GM21381 (cell line): ENCODE results near the gene SMOC2.

ENCODE experiments used
- ATAC-seq: cut with Tn5 transposase; IDR thresholded peaks from one replicate; pipeline ENCODE4 v1.9.1; 2021; ENCODE audit warnings: mild to moderate bottlenecking, moderate library complexity; ENCODE audit not compliant: unreplicated experiment

Gene SMOC2

GRCh38 chr6:168479421-168479820 lies 38.4 kb downstream of the SMOC2 start:
- no peak for ATAC-seq

- no peak for ATAC-seq
Observed at GRCh38 chr6:168480481-168480880, 39.5 kb downstream of the SMOC2 start.

DNA sequence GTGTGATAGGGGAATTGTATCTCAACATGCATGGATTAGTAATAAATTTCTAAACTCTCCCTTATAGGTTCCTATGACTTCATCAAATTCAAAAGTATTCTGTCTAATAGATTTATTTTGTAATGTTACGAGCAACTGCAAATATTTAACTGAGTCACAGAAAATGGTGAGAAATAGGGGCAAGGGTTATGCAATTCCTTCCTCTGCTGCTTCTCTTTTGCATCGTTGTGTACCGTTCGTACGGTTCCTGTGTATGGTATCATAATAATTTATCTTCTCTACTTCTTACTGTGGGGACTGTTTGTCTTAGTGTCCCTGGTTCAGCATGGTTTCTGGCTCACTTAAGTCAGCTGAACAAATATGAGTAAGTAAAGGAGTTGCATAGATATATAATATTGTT lies 44.8 kb downstream of the SMOC2 start:
- no peak for ATAC-seq

DNA sequence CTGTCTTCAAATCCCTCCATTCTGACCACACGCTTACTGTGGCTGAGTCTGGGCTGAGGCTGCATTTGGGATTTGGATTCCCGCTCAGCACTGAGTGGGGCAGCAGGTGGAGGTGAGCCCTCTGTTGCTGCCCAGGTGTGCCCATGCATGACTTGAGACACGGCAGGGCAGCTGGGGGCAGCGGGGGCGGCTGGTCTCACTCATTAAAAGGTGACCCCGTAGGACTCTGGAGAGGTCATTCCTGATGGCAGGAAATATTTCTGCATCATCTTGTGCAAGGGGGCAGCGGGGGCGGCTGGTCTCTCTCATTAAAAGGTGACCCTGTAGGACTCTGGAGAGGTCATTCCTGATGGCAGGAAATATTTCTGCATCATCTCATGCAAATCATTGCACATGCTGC lies 49.8 kb downstream of the SMOC2 start:
- no peak for ATAC-seq

DNA sequence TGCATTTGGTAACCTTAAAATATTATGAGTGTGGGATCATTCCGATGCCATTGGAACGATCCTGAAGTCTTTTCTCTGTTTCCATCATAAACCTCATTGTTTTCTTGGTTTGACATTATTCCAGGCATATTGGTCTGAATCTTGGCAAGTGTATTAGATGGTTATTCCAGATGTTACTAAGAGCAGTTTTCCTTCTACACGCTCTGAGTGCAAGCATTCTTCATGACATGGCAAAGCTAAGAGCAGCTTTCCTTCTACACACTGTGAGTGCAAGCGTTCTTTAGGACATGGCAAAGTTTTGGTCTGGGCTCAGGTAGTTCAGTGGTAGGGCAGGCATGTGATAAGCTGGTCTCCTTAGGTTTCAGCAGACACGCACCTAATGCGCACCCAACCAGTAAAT lies 53.0 kb downstream of the SMOC2 start:
- ATAC-seq: no peak

GRCh38 chr6:168494726-168495125 lies 53.7 kb downstream of the SMOC2 start:
- no peak for ATAC-seq

GRCh38 chr6:168495133-168495532 lies 54.1 kb downstream of the SMOC2 start:
- no peak for ATAC-seq

DNA sequence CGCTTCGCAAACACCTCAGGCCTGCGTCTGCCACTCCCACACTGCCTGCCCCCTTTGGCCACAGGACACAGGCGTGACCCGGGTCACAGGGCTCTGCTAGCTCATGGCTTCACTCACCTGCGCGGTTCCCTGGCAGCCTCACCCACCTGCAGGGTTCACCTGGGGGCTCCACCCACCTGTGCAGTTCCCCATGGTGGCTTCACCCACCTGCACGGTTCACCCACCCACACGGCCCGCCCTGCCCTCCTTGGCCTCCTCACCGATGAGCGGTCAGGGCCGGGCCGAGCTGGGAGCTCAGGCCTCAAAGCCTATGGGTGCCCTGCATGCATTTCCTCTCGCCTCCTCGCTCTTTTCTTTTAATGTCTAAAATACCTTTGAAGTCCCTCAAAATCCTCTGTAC lies 54.7 kb downstream of the SMOC2 start:
- ATAC-seq: no peak

DNA sequence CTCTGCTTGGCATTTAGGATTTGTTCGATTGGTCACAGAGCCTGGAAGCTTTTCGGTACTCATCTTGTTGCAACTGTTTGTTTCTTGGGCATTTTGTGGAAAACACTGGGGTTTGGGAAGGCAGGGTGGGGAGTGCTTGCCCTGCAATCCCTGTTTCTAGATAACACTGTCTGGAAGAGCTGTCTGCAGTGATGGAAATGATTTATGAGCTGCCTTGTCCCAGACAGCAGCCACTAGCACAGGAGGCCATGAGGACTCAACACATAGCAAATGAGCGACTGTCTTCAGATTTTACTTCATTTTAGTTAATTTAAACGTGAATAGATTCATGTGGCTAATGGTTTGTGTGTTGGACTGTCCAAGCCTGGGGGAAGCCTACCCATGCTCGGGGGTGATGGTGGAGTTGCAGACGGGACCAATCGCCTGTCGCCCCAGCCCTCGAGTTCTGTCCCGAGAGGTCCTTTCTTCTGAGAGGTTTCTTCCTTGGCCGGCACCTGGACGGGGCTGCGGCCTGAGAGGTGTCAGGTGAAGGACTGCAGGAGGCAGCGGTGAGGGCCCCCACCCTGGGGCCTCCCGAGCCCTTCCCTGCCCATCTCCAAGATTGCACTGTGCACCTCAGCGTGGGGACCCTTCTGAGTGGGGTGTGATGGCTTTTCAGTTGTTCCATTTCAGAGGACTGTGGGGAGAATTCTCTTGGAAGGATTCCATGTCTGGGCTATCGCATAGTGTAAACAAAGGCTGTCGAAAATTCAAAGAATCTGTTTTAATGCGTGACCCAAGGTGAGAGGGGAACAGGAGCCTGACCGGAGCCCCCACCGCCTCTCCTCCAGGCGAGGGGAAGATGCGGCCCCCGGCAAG lies 55.4 kb downstream of the SMOC2 start:
- no peak for ATAC-seq

- ATAC-seq: no peak
Observed at GRCh38 chr6:168496997-168497331, 56.0 kb downstream of the SMOC2 start.

DNA sequence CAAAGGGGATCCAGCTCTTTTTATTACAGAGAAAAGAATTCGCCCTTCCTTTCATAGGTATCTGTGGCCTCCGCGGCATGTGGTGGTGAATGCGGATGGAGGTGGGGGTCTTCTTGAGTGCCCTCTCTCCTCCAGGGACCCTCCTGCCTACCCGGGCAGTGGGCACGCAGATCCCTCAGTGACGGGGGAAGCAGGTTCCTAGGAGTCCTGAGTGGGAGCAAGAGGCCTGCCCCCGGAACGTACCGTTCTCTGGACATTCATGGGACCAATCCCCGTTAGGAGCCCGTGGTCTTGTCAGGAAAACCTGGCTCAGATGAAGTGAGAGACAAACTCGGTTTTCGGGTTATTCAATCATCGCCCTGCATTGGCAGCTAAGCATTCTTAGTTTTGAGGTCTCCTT lies 56.4 kb downstream of the SMOC2 start:
- ATAC-seq: no peak

- no peak for ATAC-seq
Observed at GRCh38 chr6:168498161-168498843, 57.3 kb downstream of the SMOC2 start.

- no peak for ATAC-seq
Observed at GRCh38 chr6:168499045-168499650, 58.2 kb downstream of the SMOC2 start.

DNA sequence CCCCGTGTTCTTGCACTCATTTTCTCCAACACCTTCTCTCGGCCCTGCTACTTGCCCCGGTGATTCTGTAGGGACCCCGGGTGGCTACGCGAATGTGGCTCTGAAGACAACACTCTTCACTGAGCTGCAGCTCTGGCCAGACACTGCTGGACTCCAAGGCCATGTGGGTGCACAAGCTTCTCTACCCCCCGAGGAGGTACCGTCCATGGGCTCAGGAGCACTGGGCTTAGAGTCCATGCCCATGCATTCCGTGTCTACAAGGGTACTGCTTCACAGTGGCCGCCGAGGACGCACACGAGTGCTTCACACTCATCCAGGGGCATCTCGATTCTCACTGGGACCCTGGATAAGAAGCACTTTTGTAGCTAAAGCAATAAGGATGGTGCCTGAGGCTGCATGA lies 59.5 kb downstream of the SMOC2 start:
- ATAC-seq: no peak

GRCh38 chr6:168501561-168501960 lies 60.6 kb downstream of the SMOC2 start:
- no peak for ATAC-seq

DNA sequence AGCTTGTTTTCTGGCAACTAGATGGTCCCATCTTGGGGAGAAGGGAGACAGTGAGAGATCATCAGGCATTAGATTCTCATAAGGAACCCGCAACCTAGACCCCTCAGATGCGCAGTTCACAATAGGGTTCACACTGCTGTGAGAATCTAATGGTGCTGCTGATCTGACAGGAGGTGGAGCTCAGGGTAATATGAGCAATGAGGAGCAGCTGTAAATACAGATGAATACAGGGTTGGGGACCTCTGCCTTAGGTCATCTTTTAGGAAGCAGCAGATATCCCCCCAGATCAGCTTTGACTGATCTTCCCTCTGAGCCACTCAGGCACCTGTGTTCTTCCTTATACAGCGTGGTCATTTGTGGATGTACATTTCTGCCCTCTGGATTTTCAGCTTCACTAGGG lies 63.4 kb downstream of the SMOC2 start:
- no peak for ATAC-seq

DNA sequence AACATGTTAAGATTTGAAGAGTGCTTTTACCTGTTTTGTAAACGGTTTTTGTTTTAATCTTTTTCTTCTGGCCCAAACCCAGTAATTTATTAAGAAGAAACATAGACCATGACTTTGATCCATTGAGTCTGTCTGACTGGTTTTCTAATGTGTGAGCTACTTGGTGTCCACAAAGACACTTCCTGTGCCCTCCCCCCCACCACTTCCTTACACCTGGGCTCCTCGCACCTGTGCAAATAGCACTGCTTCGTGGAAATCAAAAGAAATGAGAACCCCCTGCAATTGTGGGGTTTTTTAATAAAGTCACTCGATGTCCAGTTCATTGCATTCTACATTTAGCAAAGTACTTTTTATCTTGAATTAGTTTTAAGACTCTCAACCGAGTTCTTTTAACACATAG lies 65.5 kb downstream of the SMOC2 start:
- no peak for ATAC-seq

DNA sequence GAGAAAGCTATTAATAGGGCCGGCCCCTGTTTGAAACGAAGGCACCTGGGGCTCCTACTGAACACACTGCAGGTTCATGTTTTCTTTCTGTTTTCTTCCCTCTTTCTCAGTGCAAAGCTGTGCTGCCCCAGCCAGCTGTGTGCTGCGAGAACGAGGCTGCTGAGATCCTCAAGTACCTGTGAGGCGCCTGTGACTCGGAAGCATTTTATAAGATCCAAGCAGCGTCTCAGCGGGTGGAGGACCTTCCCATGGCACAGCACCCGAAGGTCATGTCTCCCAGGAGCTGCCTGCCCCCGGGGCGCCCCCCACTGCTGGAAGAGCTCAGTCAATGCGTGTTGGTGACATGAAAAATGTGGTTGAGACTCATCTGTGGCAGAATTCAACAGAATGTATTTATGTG lies 66.3 kb downstream of the SMOC2 start:
- no peak for ATAC-seq

- ATAC-seq: no peak
Observed at GRCh38 chr6:168507730-168508129, 66.7 kb downstream of the SMOC2 start.

- no peak for ATAC-seq
Observed at GRCh38 chr6:168508903-168509302, 67.9 kb downstream of the SMOC2 start.

DNA sequence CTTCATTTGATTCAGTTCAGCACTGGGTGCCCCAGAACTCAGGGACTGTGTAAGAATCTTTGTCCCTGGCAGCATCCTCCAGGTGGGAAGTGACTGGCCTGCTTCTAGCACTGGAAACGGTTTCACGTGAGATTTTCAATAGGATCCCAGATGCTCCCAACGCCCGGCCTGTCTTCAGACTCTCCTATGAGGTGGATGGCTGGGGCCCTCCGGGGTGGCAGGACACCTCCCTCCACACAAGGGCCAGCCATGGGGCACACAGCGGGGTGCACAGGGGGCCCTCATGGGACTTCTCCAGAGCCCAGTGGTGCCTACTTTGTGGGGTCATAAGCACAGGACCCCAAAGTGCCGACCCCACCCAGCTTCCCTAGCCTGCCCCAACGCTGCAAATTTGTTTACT lies 72.8 kb downstream of the SMOC2 start:
- ATAC-seq: no peak

GRCh38 chr6:168514216-168514615 lies 73.2 kb downstream of the SMOC2 start:
- no peak for ATAC-seq
